Panc1 (cell line): ENCODE measurements around the gene XRCC4. TPM values are rescaled to one million over a fixed set of nuclear protein-coding genes. Genes with fewer than 3 reads are reported as not detected.

Source experiments
- ATAC-seq: fragments of 200-7000 bp; cut with Tn5 transposase; 2 replicates; pipeline ENCODE4 v1.9.1; 2020; ENCODE audit warnings: mild to moderate bottlenecking, moderate library complexity
- BruUV-seq: library from RNA; stranded (reverse); fragments of 400-500 nt; replicated peaks from 2 replicates; lab custom pipeline; 2021; lab: Mats Ljungman, UMichigan
- CTCF ChIA-PET: fragments of 300-600 bp; sonication (Branson Sonifier 250); formaldehyde crosslinking; loops from one replicate; lab custom pipeline; 2022; ENCODE audit warnings: antibody characterized with exemption; lab: Charles Lee
- POLR2A ChIA-PET: fragments of 300-600 bp; sonication (Branson Sonifier 250); formaldehyde crosslinking; loops from one replicate; lab custom pipeline; 2022; ENCODE audit warnings: antibody characterized with exemption; lab: Charles Lee
- DNase-seq: peaks from one replicate; pipeline ENCODE4 v3.0.0-alpha.2; 2010; ENCODE audit warnings: low read depth, low spot score
- H3K27ac ChIP-seq: 2 replicates; pipeline ENCODE4 v1.5.1; 2011; ENCODE audit warnings: mild to moderate bottlenecking, low read length, inconsistent platforms
- H3K27me3 ChIP-seq: fragments of 200-500 bp; sonication (Bioruptor generic); 2 replicates; pipeline ENCODE4 v1.6.0; 2014; ENCODE audit warnings: low read length, inconsistent platforms; ENCODE audit not compliant: control insufficient read depth, insufficient read depth
- H3K36me3 ChIP-seq: fragments of 200-500 bp; sonication (Bioruptor generic); 2 replicates; pipeline ENCODE4 v1.5.1; 2014; ENCODE audit warnings: inconsistent platforms, mild to moderate bottlenecking, low read length, moderate library complexity; ENCODE audit not compliant: control insufficient read depth, insufficient read depth
- H3K4me1 ChIP-seq: 2 replicates; pipeline ENCODE4 v1.5.1; 2011; ENCODE audit warnings: inconsistent platforms, mild to moderate bottlenecking, low read length, moderate library complexity; ENCODE audit not compliant: control insufficient read depth, insufficient read depth
- H3K4me3 ChIP-seq, 2 experiments: 2 replicates each; pipeline ENCODE4 v1.5.1; 2011 to 2012; ENCODE audit warnings: low read depth in 2 of 2, low read length in 2 of 2, mild to moderate bottlenecking in 2 of 2, inconsistent platforms in 1 of 2, moderate library complexity in 1 of 2
- H3K9me3 ChIP-seq: fragments of 200-500 bp; sonication (Bioruptor generic); 2 replicates; pipeline ENCODE4 v1.5.1; 2014; ENCODE audit warnings: low read depth, mild to moderate bottlenecking, inconsistent platforms, low read length, moderate library complexity; ENCODE audit not compliant: control insufficient read depth, insufficient read depth
- CTCF ChIP-seq: fragments of 450-650 bp; IDR thresholded peaks from 2 replicates; pipeline ENCODE4 v1.5.1; 2017; ENCODE audit warnings: mild to moderate bottlenecking
- POLR2AphosphoS5 ChIP-seq: IDR thresholded peaks from 2 replicates; pipeline ENCODE4 v1.6.1; 2012; ENCODE audit warnings: mild to moderate bottlenecking, low read depth, low read length, moderate library complexity
- REST ChIP-seq, 2 experiments: IDR thresholded peaks; 2 replicates each; pipeline ENCODE4 v1.6.1; 2011 to 2012; ENCODE audit warnings: low read depth in 2 of 2, control low read depth in 1 of 2, low read length in 1 of 2, mild to moderate bottlenecking in 1 of 2, moderate library complexity in 1 of 2; ENCODE audit not compliant: insufficient read depth in 1 of 2
- SIN3A ChIP-seq: IDR thresholded peaks from 2 replicates; pipeline ENCODE4 v1.6.1; 2012; ENCODE audit warnings: low read depth, mild to moderate bottlenecking, low read length, moderate library complexity, borderline replicate concordance; ENCODE audit not compliant: insufficient read depth
- TCF7L2 ChIP-seq: IDR thresholded peaks from 2 replicates; pipeline ENCODE4 v1.6.1; 2011; ENCODE audit warnings: mild to moderate bottlenecking, low read depth, low read length, inconsistent platforms
- in situ Hi-C: cut with HindIII; loops from 2 replicates; pipeline ENCODE4 v1.10.0; 2016; ENCODE audit warnings: low sequenced_read_pairs, low pct_unique_long_range_greater_than_20kb
- intact Hi-C: fragments of 100-400 bp; cut with micrococcal nuclease; formaldehyde crosslinking; loops from one replicate; pipeline ENCODE4 v1.10.0; 2022; ENCODE audit not compliant: unreplicated experiment
- total RNA-seq: library from RNA; stranded (reverse); gene quantifications from one replicate; pipeline ENCODE4 v1.2.1, GENCODE V29; 2021; ENCODE audit not compliant: unreplicated experiment

The XRCC4 gene
- total RNA-seq, 1 experiment from 2014 or later: 12.5 TPM

- BruUV-seq: no TSS peak
- no peak overlapping the region for H3K27ac ChIP-seq
- DNase-seq (no peak), ATAC-seq (no peak)
- no peaks in the 10 kb centered on the region for H3K9me3 ChIP-seq
- no peaks in the 10 kb centered on the region for H3K36me3 ChIP-seq
- H3K27me3 ChIP-seq: no peaks in the 10 kb centered on the region
- intact Hi-C loops (no loop called here), in situ Hi-C loops (no loop called here)
- ChIA-PET POLR2A (no interaction called here), CTCF (no interaction called here)
- TF ChIP-seq POLR2AphosphoS5 (no peak), CTCF (no peak), REST (IDR thresholded peaks at IDR 0.05; ENCODE audit: insufficient read depth in 1 of 2, low read depth in 2 of 2, low read length in 1 of 2) (no peak), TCF7L2 (no peak), SIN3A (no peak)
- H3K4me3 ChIP-seq: no peak overlapping the region
- H3K4me1 ChIP-seq: no peaks in the 10 kb centered on the region
Observed at GRCh38 chr5:83285661-83286398, 208.5 kb downstream of the XRCC4 start.

- in situ Hi-C loops: no loop called here
- Histone ChIP-seq H3K4me3 (no peak overlapping the region), H3K4me1 (no peaks in the 10 kb centered on the region), H3K36me3 (no peaks in the 10 kb centered on the region), H3K9me3 (0 out of 2 replicates have a peak, but pooled peaks cover 1% of the 10 kb centered on the region), H3K27me3 (no peaks in the 10 kb centered on the region), H3K27ac (no peak overlapping the region)
- TF ChIP-seq SIN3A (no peak), POLR2AphosphoS5 (no peak), TCF7L2 (no peak), CTCF (no peak), REST (IDR thresholded peaks at IDR 0.05; ENCODE audit: insufficient read depth in 1 of 2, low read depth in 2 of 2, low read length in 1 of 2) (no peak)
- BruUV-seq: no TSS peak
- ChIA-PET CTCF (no interaction called here), POLR2A (no interaction called here)
- ATAC-seq (no peak), DNase-seq (no peak)
- intact Hi-C loops: no loop called here
Observed at GRCh38 chr5:83294246-83294645, 216.9 kb downstream of the XRCC4 start.
